ENCODE measurements around the gene GREB1L.

DNA sequence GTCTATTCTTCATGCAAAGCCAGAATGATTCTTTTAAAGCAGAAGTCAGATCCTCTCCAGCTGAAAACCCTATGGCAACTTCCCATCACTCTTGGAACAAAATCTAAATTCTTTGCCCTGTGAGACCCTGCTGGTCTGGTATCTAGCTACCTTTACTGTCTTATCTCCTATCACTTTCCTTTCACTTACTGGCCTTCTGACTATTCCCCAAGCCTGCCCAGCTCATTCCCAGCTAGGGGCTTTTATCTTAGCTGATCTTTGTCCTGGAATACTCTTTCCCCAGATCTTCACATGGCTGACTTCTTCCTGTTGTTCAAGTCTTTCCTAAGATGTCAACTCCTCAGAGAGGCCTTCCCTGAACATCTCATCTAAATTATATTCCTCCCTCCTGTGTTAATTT lies 63.6 kb downstream of the GREB1L start:
- TF ChIP-seq SP2 (IDR thresholded peaks at IDR 0.05; ENCODE audit: extremely low read depth, low read depth, low read length, poor library complexity, severe bottlenecking), result no peak
- no peak for TF ChIP-seq DDX20 (tag; IDR thresholded peaks at IDR 0.05; ENCODE audit: low read depth)
- TF ChIP-seq E2F1 (CRISPR knock-in tag; IDR thresholded peaks at IDR 0.05), result no peak
- TF ChIP-seq EHMT2 (IDR thresholded peaks at IDR 0.05), result no peak
- TF ChIP-seq E2F5 (CRISPR knock-in tag; IDR thresholded peaks at IDR 0.05), result no peak
- TF ChIP-seq KLF6 (CRISPR knock-in tag; IDR thresholded peaks at IDR 0.05; ENCODE audit: borderline replicate concordance), result no peak
- TF ChIP-seq CREM (IDR thresholded peaks at IDR 0.05; ENCODE audit: low read depth), result no peak
- no peak for TF ChIP-seq ARNT (IDR thresholded peaks at IDR 0.05)
- TF ChIP-seq, protein P1, sequence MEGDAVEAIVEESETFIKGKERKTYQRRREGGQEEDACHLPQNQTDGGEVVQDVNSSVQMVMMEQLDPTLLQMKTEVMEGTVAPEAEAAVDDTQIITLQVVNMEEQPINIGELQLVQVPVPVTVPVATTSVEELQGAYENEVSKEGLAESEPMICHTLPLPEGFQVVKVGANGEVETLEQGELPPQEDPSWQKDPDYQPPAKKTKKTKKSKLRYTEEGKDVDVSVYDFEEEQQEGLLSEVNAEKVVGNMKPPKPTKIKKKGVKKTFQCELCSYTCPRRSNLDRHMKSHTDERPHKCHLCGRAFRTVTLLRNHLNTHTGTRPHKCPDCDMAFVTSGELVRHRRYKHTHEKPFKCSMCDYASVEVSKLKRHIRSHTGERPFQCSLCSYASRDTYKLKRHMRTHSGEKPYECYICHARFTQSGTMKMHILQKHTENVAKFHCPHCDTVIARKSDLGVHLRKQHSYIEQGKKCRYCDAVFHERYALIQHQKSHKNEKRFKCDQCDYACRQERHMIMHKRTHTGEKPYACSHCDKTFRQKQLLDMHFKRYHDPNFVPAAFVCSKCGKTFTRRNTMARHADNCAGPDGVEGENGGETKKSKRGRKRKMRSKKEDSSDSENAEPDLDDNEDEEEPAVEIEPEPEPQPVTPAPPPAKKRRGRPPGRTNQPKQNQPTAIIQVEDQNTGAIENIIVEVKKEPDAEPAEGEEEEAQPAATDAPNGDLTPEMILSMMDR (IDR thresholded peaks at IDR 0.05 in 2 of 3, conservative IDR thresholded peaks at IDR 0.05 in 1 of 3; ENCODE audit: insufficient read depth in 2 of 3, low read depth in 1 of 3, low read length in 3 of 3), result no peak
- TF ChIP-seq JUNB (CRISPR knock-in tag; conservative IDR thresholded peaks at IDR 0.05), result no peak
- TF ChIP-seq FOSL1 (tag; conservative IDR thresholded peaks at IDR 0.05), result no peak
- TF ChIP-seq, protein P2, sequence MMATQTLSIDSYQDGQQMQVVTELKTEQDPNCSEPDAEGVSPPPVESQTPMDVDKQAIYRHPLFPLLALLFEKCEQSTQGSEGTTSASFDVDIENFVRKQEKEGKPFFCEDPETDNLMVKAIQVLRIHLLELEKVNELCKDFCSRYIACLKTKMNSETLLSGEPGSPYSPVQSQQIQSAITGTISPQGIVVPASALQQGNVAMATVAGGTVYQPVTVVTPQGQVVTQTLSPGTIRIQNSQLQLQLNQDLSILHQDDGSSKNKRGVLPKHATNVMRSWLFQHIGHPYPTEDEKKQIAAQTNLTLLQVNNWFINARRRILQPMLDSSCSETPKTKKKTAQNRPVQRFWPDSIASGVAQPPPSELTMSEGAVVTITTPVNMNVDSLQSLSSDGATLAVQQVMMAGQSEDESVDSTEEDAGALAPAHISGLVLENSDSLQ (IDR thresholded peaks at IDR 0.05), result no peak
- no peak for TF ChIP-seq ELK1 (CRISPR knock-in tag; IDR thresholded peaks at IDR 0.05)
